Sigmoid colon (tissue), 4 donors: ENCODE measurements around the gene TRIM62.

Experiments used
- POLR2A ChIP-seq, 2 donors: fragments of 450-650 bp; IDR thresholded peaks; one replicate each; pipeline ENCODE4 v1.6.1; 2016; ENCODE audit warnings: antibody characterized with exemption in 2 of 2, mild to moderate bottlenecking in 2 of 2, moderate library complexity in 2 of 2
- POLR2AphosphoS5 ChIP-seq, 4 donors: sonication (generic); formaldehyde crosslinking; IDR thresholded peaks; one replicate each; pipeline ENCODE4 v1.6.1; 2017; ENCODE audit warnings: antibody characterized with exemption in 4 of 4
- TF ChIP-seq, protein P1 (sequence below), 4 experiments: fragments of 450-650 bp in 3 of 4; fragments of 200-600 bp in 1 of 4; IDR thresholded peaks; one replicate each; pipeline ENCODE4 v1.5.1; 2016 to 2019; ENCODE audit warnings: antibody characterized with exemption in 4 of 4, mild to moderate bottlenecking in 3 of 4, moderate library complexity in 2 of 4

DNA sequence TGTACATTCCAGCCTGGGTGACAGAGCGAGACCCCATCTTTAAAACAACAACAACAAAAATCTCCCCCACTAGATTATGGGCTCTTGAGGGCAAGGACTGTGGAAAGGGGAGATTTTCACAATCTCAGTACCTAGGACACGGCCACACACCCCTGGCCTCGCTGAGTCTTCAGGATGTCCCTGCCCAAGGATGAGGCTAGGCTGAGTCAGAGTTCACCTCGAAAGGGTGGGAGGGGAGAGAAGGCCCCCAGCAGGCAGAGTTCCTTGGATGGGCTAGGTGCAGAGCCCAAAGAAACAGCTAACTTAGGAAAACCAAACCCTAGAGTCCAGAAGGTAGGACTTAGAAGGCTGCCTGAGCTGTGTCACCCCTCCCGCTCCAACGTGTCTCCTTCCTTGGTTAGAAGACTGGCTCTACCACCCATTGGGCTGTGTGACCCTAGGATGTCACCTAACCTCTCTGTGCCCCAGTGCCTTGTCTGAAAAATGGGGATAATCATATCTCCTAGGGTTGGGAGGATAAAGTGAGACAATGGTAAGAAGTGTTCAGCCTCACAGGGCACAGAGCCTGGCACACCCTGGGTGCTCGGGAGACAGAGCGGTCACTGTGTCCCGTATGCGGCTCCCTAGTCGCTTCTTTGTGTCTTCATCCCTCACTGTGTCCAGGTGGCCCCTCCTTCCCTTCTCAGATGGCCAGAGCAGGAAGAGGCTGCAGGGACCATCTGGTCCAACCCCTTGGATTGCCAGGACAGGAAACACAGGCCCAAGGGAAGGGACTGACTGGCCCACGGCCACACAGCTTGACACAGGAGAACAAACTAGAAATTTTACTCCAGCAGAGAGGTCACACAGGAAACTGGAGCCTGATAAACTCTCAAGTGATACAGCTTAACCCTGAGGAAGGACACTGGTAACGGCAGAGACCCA lies 11.2 kb downstream of the TRIM62 start:
- TF ChIP-seq, protein P1, sequence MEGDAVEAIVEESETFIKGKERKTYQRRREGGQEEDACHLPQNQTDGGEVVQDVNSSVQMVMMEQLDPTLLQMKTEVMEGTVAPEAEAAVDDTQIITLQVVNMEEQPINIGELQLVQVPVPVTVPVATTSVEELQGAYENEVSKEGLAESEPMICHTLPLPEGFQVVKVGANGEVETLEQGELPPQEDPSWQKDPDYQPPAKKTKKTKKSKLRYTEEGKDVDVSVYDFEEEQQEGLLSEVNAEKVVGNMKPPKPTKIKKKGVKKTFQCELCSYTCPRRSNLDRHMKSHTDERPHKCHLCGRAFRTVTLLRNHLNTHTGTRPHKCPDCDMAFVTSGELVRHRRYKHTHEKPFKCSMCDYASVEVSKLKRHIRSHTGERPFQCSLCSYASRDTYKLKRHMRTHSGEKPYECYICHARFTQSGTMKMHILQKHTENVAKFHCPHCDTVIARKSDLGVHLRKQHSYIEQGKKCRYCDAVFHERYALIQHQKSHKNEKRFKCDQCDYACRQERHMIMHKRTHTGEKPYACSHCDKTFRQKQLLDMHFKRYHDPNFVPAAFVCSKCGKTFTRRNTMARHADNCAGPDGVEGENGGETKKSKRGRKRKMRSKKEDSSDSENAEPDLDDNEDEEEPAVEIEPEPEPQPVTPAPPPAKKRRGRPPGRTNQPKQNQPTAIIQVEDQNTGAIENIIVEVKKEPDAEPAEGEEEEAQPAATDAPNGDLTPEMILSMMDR (IDR thresholded peaks at IDR 0.05) = no peak
- TF ChIP-seq POLR2AphosphoS5 (IDR thresholded peaks at IDR 0.05) (no peak), POLR2A (IDR thresholded peaks at IDR 0.05) (no peak)
